ENCODE measurements around the gene MAN1B1. TPM values are rescaled to one million over a fixed set of nuclear protein-coding genes. Genes with fewer than 3 reads are reported as not detected.

The MAN1B1 gene
- total and polyA plus RNA-seq, 2 of the 4 experiments (the other 2 are of a cell fraction): 28.7 to 55.1 TPM

DNA sequence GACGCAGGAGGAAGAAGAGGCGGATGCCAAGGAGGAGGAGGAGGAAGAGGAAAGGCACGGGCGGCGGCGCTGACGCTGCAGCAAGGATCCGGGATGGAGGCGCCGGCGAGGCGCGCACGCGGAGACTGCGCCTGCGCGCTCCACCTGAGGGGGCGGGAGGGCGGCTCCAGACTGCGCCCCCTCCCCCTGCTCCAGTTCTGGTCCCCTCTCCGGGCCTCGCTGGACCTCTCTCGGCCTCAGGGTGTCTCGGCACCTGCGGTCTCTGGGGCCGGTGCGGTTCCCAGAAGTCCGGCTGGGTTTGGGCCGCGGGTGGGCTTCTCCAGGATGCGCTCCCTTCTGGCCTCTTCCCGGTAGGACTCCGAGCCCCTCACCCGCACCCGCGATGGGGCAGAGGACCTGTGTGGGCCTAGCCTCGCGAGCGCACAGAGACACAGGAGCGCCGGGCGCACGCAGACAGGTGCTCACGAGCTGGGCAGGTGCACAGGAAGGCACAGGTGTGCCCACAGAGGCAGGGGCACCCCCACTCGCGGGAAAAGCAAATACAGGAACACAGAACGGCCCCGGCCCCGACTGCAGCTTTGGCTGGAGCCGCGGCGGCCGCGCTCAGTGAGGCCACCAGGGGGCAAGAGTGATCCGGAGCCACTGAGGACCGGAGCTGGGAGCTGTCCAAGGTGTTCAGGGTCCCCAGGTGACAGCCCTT lies 40.5 kb upstream of the MAN1B1 start, which contains the start of gene NPDC1 (continued):
- TF ChIP-seq, protein P1, sequence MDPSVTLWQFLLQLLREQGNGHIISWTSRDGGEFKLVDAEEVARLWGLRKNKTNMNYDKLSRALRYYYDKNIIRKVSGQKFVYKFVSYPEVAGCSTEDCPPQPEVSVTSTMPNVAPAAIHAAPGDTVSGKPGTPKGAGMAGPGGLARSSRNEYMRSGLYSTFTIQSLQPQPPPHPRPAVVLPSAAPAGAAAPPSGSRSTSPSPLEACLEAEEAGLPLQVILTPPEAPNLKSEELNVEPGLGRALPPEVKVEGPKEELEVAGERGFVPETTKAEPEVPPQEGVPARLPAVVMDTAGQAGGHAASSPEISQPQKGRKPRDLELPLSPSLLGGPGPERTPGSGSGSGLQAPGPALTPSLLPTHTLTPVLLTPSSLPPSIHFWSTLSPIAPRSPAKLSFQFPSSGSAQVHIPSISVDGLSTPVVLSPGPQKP (IDR thresholded peaks at IDR 0.05; ENCODE audit: borderline replicate concordance, low read depth, low read length): no peak
- TF ChIP-seq RFX5 (IDR thresholded peaks at IDR 0.05; ENCODE audit: low read depth, low read length) (no peak), POLR2A (IDR thresholded peaks at IDR 0.05; ENCODE audit: low read depth, low read length) (no peak)
